GM12878 (cell line): ENCODE results near the gene COG7. TPM values are rescaled to one million over a fixed set of nuclear protein-coding genes. Genes with fewer than 3 reads are reported as not detected.
"Not testable (repeated sequence)": the region's sequence is repeated elsewhere in the genome, so short reads cannot be mapped to it uniquely, and the experiment has no call there.

Experiments used
- ATAC-seq: fragments of 200-7000 bp; cut with Tn5 transposase; 3 replicates; pipeline ENCODE4 v1.9.1; 2020; ENCODE audit warnings: mild to moderate bottlenecking, moderate library complexity
- BruUV-seq: library from RNA; stranded (reverse); fragments of 400-500 nt; replicated peaks from 2 replicates; lab custom pipeline; 2021; lab: Mats Ljungman, UMichigan
- CTCF ChIA-PET: fragments of 300-600 bp; sonication (Branson Sonifier 250); formaldehyde crosslinking; extraction: SDS; loops from one replicate; lab custom pipeline; 2021; ENCODE audit warnings: inconsistent platforms; lab: Yijun Ruan, JAX
- POLR2A ChIA-PET: fragments of 350-600 bp; formaldehyde crosslinking; extraction: SDS; loops from one replicate; lab custom pipeline; 2021; ENCODE audit warnings: inconsistent platforms; lab: Charles Lee
- RAD21 ChIA-PET: fragments of 300-600 bp; sonication (Branson Sonifier 250); formaldehyde crosslinking; loops from one replicate; lab custom pipeline; 2023; ENCODE audit warnings: antibody characterized with exemption; ENCODE audit not compliant: unreplicated experiment; lab: Charles Lee
- SMC1A ChIA-PET: fragments of 300-600 bp; sonication (Branson Sonifier 250); formaldehyde crosslinking; loops from one replicate; lab custom pipeline; 2023; ENCODE audit not compliant: unreplicated experiment, uncharacterized antibody; lab: Charles Lee
- DNase-seq: peaks from one replicate; pipeline ENCODE4 v3.0.0-alpha.2; 2011; ENCODE audit warnings: low read depth, low spot score
- FAIRE-seq: peaks from 3 replicates; lab custom pipeline; 2011; peaks lifted over from hg19 to GRCh38; lab: Jason Lieb, UNC
- H2AFZ ChIP-seq: 2 replicates; pipeline ENCODE4 v1.6.0; 2011; ENCODE audit warnings: low read depth, low read length, control low read depth; ENCODE audit not compliant: control insufficient read depth
- H3K27ac ChIP-seq: 2 replicates; pipeline ENCODE4 v1.5.1; 2011; ENCODE audit warnings: control low read depth; ENCODE audit not compliant: control insufficient read depth, insufficient read depth
- H3K27me3 ChIP-seq, 2 experiments: replicated peaks in 1 of 2; 2 replicates each; pipeline versions ENCODE4 v1.6.0 to v1.6.1; 2011; ENCODE audit warnings: low read length in 1 of 2; ENCODE audit not compliant: control insufficient read depth in 2 of 2, insufficient read depth in 2 of 2
- H3K36me3 ChIP-seq, 2 experiments: 2 replicates each; pipeline ENCODE4 v1.5.1; 2011; ENCODE audit warnings: low read length in 1 of 2; ENCODE audit not compliant: control insufficient read depth in 2 of 2, insufficient read depth in 2 of 2
- H3K4me1 ChIP-seq: 2 replicates; pipeline ENCODE4 v1.6.1; 2011; ENCODE audit warnings: mild to moderate bottlenecking, low read length, moderate library complexity, mixed read lengths; ENCODE audit not compliant: control insufficient read depth, insufficient read depth
- H3K4me2 ChIP-seq: 2 replicates; pipeline ENCODE4 v1.6.0; 2011; ENCODE audit warnings: control low read depth; ENCODE audit not compliant: control insufficient read depth, insufficient read depth
- H3K4me3 ChIP-seq: fragments of 200-600 bp; sonication (generic); 2 replicates; pipeline ENCODE4 v1.5.1; 2016
- H3K79me2 ChIP-seq: 2 replicates; pipeline ENCODE4 v1.6.0; 2011; ENCODE audit warnings: low read length; ENCODE audit not compliant: control insufficient read depth, insufficient read depth
- H3K9ac ChIP-seq: 2 replicates; pipeline ENCODE4 v1.8.0; 2011; ENCODE audit warnings: low read length, control low read depth, mixed read lengths; ENCODE audit not compliant: control insufficient read depth, insufficient read depth
- H3K9me3 ChIP-seq: replicated peaks from 3 replicates; pipeline ENCODE4 v1.5.1; 2011; ENCODE audit warnings: mild to moderate bottlenecking, low read length; ENCODE audit not compliant: control insufficient read depth, insufficient read depth
- H4K20me1 ChIP-seq: 2 replicates; pipeline ENCODE4 v1.6.0; 2011; ENCODE audit not compliant: control insufficient read depth, insufficient read depth
- CREM ChIP-seq: IDR thresholded peaks from 2 replicates; pipeline ENCODE4 v1.6.1; 2014; ENCODE audit warnings: antibody characterized with exemption, low read depth
- EED ChIP-seq: sonication (generic); IDR thresholded peaks from 2 replicates; pipeline ENCODE4 v1.6.1; 2016; ENCODE audit warnings: antibody characterized with exemption, low read depth
- MYC ChIP-seq: IDR thresholded peaks from 2 replicates; pipeline ENCODE4 v1.6.1; 2011; ENCODE audit warnings: mild to moderate bottlenecking, low read length, moderate library complexity, inconsistent platforms; ENCODE audit not compliant: insufficient read depth, insufficient replicate concordance, insufficient read length, severe bottlenecking
- NR2F1 ChIP-seq: fragments of 450-650 bp; conservative IDR thresholded peaks from 2 replicates; pipeline ENCODE4 v1.6.1; 2017; ENCODE audit warnings: mild to moderate bottlenecking
- PAX5 ChIP-seq: IDR thresholded peaks from 2 replicates; pipeline ENCODE4 v1.6.1; 2011; ENCODE audit warnings: low read depth, low read length, borderline replicate concordance
- WRNIP1 ChIP-seq: IDR thresholded peaks from 2 replicates; pipeline ENCODE4 v1.6.1; 2011; ENCODE audit warnings: low read depth, low read length, improper control_type of control experiment, borderline replicate concordance
- YY1 ChIP-seq: IDR thresholded peaks from 2 replicates; pipeline ENCODE4 v1.6.1; 2011; ENCODE audit warnings: low read depth, mild to moderate bottlenecking, low read length
- WGBS: methylation state at CpG from one replicate; pipeline ENCODE4 v1.1.6; 2016; ENCODE audit warnings: low lambda C conversion rate; ENCODE audit not compliant: insufficient replicate concordance, insufficient coverage; ENCODE audit errors: missing lambda C conversion rate; 5-methylcytosine and 5-hydroxymethylcytosine counted together
- in situ Hi-C: fragments of 300-500 bp; cut with MboI; formaldehyde crosslinking; loops from 9 replicates; pipeline ENCODE4 v1.14.3; 2018; ENCODE audit warnings: mixed read lengths
- intact Hi-C: fragments of 100-400 bp; cut with micrococcal nuclease; formaldehyde crosslinking; loops from one replicate; pipeline ENCODE4 v1.14.2; 2022; ENCODE audit not compliant: unreplicated experiment
- polyA plus RNA-seq, 11 experiments: library from polyadenylated mRNA; depleted of rRNA in 4 of 11; unstranded in 6 of 11; stranded (reverse) in 5 of 11; fragments of >200 nt; fragmentation: Nextera tagmentation in 4 of 11; fragmentation: Illumina TruSeq in 1 of 11; extraction: Ambion mirVana in 4 of 11; extraction: Trizol in 1 of 11; gene quantifications; 1 replicate in 1 of 11; 2 replicates in 10 of 11; pipeline versions ENCODE4 v1.2.1 to v1.2.3, GENCODE V29; 2011 to 2016; ENCODE audit warnings: inconsistent platforms in 2 of 11, missing spikeins in 2 of 11, low read depth in 1 of 11
- total RNA-seq, 4 experiments: library from RNA; depleted of rRNA in 3 of 4; stranded (reverse); fragments of >200 nt in 3 of 4; fragmentation: Illumina TruSeq in 1 of 4; extraction: Trizol in 1 of 4; gene quantifications; 2 replicates each; pipeline versions ENCODE4 v1.2.1 to v1.2.3, GENCODE V29; 2013 to 2021
- TF ChIP-seq, protein P1 (sequence below): IDR thresholded peaks from 2 replicates; pipeline ENCODE4 v1.6.1; 2011; ENCODE audit warnings: borderline replicate concordance, low read depth, mild to moderate bottlenecking, moderate library complexity, mixed read lengths, low read length; ENCODE audit not compliant: insufficient read depth; ENCODE audit errors: extremely low read length
- TF ChIP-seq, protein P2 (sequence below): fragments of 450-650 bp; IDR thresholded peaks from 2 replicates; pipeline ENCODE4 v1.6.1; 2017; ENCODE audit warnings: low read depth, mild to moderate bottlenecking, moderate library complexity
- TF ChIP-seq, protein P3 (sequence below): IDR thresholded peaks from 2 replicates; pipeline ENCODE4 v1.6.1; 2011; ENCODE audit warnings: low read depth, mild to moderate bottlenecking, low read length, moderate library complexity, borderline replicate concordance; ENCODE audit errors: extremely low read depth
- TF ChIP-seq, protein P4 (sequence below): IDR thresholded peaks from 2 replicates; pipeline ENCODE4 v1.6.1; 2012; ENCODE audit warnings: low read depth, low read length, improper control_type of control experiment

Gene COG7
- total and polyA plus RNA-seq, 10 of the 15 experiments (the other 5 are each of a cell fraction or from before 2014, with no cell fraction given), result 2.9 to 24.0 (median 10.0) TPM

DNA sequence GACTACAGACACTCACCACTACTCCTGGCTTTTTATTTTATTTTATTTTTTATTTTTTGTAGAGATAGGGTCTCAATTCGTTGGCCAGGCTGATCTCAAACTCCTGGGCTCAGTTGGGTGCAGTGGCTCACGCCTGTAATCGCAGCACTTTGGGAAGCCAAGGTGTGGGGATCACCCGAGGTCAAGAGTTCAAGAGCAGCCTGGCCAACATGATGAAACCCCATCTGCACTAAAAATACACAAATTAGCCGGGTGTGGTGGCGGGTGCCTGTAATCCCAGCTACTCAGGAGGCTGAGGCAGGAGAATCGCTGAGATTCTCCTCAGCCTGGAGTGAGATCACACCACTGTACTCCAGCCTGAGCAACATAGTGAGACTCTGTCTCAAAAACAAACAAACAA lies 86.6 kb downstream of the COG7 start:
- intact Hi-C loops, H3K4me1 ChIP-seq, H3K9ac ChIP-seq, H3K79me2 ChIP-seq, H3K27me3 ChIP-seq, H2AFZ ChIP-seq, FAIRE-seq, DNase-seq, H3K4me2 ChIP-seq, H3K4me3 ChIP-seq, ATAC-seq, H3K27ac ChIP-seq, in situ Hi-C loops, H3K36me3 ChIP-seq, POLR2A ChIA-PET, H3K9me3 ChIP-seq, BruUV-seq, H4K20me1 ChIP-seq: not testable (repeated sequence)
- 0 out of 2 replicates have a peak, but pooled peaks have one; percentile 31 for TF ChIP-seq NR2F1
- RAD21 ChIA-PET, result interaction anchor here (1.0 to 1.5 kb wide), 4 partner anchors 9 to 183 kb away, joined by 4 to 9 read pairs (median 6); no protein-coding TSS in a partner anchor
- SMC1A ChIA-PET, result interaction anchor here (1.1 to 4.4 kb wide), 4 partner anchors 9 to 34 kb away, joined by 3 to 25 read pairs (median 6); no protein-coding TSS in a partner anchor
- CTCF ChIA-PET, result interaction anchor here (1.1 to 1.2 kb wide), 2 partner anchors 9 to 31 kb away, joined by 3 to 4 read pairs; no protein-coding TSS in a partner anchor
- WGBS, result 39% methylated on average over 7 of the region's 7 CpGs

DNA sequence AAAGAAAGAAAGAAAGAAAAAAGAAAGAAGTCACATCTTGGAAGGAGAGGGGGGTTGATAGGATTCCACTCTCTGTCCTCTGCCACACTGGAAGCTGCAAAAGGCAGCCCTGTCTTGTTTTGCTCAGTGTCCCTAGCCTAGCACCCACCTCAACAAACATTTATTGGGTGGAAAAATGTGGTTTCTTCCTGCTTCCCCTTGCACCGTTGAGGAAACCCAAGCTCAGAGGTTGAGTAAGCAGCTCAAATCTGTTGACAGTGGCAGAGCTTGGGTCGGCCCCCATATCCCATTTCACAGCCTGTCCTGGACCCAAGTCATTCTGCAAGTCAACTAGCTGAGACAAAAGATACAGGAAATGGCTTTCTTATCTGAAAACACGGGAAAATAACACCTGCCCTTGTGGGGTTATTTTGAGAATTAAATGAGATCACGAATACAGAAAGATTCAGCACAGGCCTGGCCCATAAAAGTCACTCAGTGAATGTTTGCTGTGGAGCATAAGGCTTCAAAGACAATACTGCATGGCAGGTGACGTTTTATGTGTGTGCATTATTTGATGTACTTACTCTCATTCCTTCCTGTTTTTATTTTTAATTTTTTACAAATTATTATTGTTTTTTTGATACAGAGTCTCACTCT lies 87.3 kb downstream of the COG7 start:
- WGBS, result 3% methylated on average over 5 of the region's 5 CpGs
- DNase-seq, result peak; percentile 25
- in situ Hi-C loops (no loop called here), intact Hi-C loops (no loop called here)
- POLR2A ChIA-PET, result no interaction called here
- SMC1A ChIA-PET, result interaction anchor here (0.7 to 4.4 kb wide), 5 partner anchors 26 to 72 kb away, joined by 3 to 25 read pairs (median 5); partner anchors contain the start of gene SCNN1B
- no peak overlapping the region for H3K9ac ChIP-seq
- H3K27ac ChIP-seq, result no peak overlapping the region
- H4K20me1 ChIP-seq, result no peaks in the 10 kb centered on the region
- H3K79me2 ChIP-seq, result no peaks in the 10 kb centered on the region
- no peaks in the 10 kb centered on the region for H3K27me3 ChIP-seq
- RAD21 ChIA-PET, result interaction anchor here (0.7 to 1.5 kb wide), 5 partner anchors 9 to 182 kb away, joined by 3 to 9 read pairs (median 5); no protein-coding TSS in a partner anchor
- no peaks in the 10 kb centered on the region for H3K36me3 ChIP-seq
- CTCF ChIA-PET, result interaction anchor here (0.6 to 1.5 kb wide), 4 partner anchors 9 to 70 kb away, joined by 3 to 5 read pairs (median 4); no protein-coding TSS in a partner anchor
- peak overlapping the region; percentile 61 for H2AFZ ChIP-seq
- ATAC-seq, result peak; percentile 80
- H3K4me2 ChIP-seq, result peak overlapping the region; percentile 68
- no TSS peak for BruUV-seq
- peak; percentile 78 for FAIRE-seq
- H3K4me1 ChIP-seq, result peaks cover 5% of the 10 kb centered on the region
- H3K4me3 ChIP-seq, result no peak overlapping the region
- no peaks in the 10 kb centered on the region; the same call in 2 of the 3 replicates for H3K9me3 ChIP-seq
- TF ChIP-seq EED (peak; percentile 70), YY1 (0 out of 2 replicates have a peak, but pooled peaks have one; percentile 17), CREM (no peak), WRNIP1 (no peak), MYC (no peak), PAX5 (0 out of 2 replicates have a peak, but pooled peaks have one; percentile 11)
- TF ChIP-seq, protein P1, sequence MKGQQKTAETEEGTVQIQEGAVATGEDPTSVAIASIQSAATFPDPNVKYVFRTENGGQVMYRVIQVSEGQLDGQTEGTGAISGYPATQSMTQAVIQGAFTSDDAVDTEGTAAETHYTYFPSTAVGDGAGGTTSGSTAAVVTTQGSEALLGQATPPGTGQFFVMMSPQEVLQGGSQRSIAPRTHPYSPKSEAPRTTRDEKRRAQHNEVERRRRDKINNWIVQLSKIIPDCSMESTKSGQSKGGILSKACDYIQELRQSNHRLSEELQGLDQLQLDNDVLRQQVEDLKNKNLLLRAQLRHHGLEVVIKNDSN, result no peak
- TF ChIP-seq, protein P2, sequence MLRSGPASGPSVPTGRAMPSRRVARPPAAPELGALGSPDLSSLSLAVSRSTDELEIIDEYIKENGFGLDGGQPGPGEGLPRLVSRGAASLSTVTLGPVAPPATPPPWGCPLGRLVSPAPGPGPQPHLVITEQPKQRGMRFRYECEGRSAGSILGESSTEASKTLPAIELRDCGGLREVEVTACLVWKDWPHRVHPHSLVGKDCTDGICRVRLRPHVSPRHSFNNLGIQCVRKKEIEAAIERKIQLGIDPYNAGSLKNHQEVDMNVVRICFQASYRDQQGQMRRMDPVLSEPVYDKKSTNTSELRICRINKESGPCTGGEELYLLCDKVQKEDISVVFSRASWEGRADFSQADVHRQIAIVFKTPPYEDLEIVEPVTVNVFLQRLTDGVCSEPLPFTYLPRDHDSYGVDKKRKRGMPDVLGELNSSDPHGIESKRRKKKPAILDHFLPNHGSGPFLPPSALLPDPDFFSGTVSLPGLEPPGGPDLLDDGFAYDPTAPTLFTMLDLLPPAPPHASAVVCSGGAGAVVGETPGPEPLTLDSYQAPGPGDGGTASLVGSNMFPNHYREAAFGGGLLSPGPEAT, result peak; percentile 45; the same call in 1 of the 2 replicates
- TF ChIP-seq, protein P3, sequence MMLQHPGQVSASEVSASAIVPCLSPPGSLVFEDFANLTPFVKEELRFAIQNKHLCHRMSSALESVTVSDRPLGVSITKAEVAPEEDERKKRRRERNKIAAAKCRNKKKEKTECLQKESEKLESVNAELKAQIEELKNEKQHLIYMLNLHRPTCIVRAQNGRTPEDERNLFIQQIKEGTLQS, result no peak
- TF ChIP-seq, protein P4, sequence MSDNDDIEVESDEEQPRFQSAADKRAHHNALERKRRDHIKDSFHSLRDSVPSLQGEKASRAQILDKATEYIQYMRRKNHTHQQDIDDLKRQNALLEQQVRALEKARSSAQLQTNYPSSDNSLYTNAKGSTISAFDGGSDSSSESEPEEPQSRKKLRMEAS, result no peak
